ENCODE data around the gene ACAP1.
"Not testable (repeated sequence)": the region's sequence is repeated elsewhere in the genome, so short reads cannot be mapped to it uniquely, and the experiment has no call there.

DNA sequence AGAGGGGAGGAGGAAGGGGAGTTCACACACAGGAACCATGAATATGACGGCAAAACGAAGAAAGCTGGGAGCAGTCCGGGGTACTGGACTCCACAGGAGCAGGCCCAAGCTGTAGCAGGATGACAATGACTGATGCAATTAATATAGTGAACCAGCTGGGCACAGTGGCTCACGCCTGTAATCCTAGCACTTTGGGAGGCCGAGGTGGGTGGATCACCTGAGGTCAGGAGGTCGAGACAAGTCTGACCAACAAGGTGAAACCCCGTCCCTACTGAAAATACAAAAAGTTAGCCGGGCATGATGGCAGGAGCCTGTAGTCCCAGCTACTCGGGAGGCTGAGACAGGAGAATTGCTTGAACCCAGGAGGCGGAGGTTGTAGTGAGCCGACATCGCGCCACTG is 564 bp upstream of the ACAP1 start:
- TF ChIP-seq, protein P1, sequence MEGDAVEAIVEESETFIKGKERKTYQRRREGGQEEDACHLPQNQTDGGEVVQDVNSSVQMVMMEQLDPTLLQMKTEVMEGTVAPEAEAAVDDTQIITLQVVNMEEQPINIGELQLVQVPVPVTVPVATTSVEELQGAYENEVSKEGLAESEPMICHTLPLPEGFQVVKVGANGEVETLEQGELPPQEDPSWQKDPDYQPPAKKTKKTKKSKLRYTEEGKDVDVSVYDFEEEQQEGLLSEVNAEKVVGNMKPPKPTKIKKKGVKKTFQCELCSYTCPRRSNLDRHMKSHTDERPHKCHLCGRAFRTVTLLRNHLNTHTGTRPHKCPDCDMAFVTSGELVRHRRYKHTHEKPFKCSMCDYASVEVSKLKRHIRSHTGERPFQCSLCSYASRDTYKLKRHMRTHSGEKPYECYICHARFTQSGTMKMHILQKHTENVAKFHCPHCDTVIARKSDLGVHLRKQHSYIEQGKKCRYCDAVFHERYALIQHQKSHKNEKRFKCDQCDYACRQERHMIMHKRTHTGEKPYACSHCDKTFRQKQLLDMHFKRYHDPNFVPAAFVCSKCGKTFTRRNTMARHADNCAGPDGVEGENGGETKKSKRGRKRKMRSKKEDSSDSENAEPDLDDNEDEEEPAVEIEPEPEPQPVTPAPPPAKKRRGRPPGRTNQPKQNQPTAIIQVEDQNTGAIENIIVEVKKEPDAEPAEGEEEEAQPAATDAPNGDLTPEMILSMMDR (IDR thresholded peaks at IDR 0.05): not testable (repeated sequence)
- TF ChIP-seq POLR2AphosphoS5, POLR2A (IDR thresholded peaks at IDR 0.05): not testable (repeated sequence)
